Fibroblast of mammary gland (primary cell): ENCODE results near the gene DOK1.

Experiments used
- DNase-seq: peaks from one replicate; pipeline ENCODE4 v3.0.0-alpha.2; 2010; ENCODE audit warnings: low read depth
- H3K4me3 ChIP-seq: 2 replicates; pipeline ENCODE4 v1.5.1; 2011; ENCODE audit warnings: low read depth, mild to moderate bottlenecking, low read length, moderate library complexity; ENCODE audit not compliant: control insufficient read depth
- TF ChIP-seq, protein P1 (sequence below): conservative IDR thresholded peaks from 2 replicates; pipeline ENCODE4 v1.5.1; 2011; ENCODE audit warnings: low read depth, low read length, inconsistent platforms; ENCODE audit not compliant: control insufficient read depth, insufficient read depth

Gene DOK1

DNA sequence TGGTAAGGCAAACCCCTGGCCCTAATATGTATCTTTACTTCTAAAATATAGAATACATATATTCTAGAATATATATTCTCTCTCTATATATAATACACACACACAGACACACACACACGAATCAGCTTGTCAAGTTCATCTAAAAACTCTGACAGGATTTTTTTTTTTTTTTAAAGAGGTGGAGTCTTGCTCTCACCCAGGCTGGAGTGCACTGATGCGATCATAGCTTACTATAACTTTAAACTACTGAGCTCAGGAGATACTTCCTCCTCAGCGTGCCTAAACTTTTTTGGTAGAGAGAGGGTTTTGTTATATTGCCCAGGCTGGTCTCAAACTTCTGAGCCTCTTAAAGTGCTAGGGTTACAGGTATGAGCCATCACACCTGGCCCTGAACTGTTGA, 45.2 kb downstream of the DOK1 start:
- DNase-seq, result no peak
- TF ChIP-seq, protein P1, sequence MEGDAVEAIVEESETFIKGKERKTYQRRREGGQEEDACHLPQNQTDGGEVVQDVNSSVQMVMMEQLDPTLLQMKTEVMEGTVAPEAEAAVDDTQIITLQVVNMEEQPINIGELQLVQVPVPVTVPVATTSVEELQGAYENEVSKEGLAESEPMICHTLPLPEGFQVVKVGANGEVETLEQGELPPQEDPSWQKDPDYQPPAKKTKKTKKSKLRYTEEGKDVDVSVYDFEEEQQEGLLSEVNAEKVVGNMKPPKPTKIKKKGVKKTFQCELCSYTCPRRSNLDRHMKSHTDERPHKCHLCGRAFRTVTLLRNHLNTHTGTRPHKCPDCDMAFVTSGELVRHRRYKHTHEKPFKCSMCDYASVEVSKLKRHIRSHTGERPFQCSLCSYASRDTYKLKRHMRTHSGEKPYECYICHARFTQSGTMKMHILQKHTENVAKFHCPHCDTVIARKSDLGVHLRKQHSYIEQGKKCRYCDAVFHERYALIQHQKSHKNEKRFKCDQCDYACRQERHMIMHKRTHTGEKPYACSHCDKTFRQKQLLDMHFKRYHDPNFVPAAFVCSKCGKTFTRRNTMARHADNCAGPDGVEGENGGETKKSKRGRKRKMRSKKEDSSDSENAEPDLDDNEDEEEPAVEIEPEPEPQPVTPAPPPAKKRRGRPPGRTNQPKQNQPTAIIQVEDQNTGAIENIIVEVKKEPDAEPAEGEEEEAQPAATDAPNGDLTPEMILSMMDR, result no peak
- no peak overlapping the region for H3K4me3 ChIP-seq

DNA sequence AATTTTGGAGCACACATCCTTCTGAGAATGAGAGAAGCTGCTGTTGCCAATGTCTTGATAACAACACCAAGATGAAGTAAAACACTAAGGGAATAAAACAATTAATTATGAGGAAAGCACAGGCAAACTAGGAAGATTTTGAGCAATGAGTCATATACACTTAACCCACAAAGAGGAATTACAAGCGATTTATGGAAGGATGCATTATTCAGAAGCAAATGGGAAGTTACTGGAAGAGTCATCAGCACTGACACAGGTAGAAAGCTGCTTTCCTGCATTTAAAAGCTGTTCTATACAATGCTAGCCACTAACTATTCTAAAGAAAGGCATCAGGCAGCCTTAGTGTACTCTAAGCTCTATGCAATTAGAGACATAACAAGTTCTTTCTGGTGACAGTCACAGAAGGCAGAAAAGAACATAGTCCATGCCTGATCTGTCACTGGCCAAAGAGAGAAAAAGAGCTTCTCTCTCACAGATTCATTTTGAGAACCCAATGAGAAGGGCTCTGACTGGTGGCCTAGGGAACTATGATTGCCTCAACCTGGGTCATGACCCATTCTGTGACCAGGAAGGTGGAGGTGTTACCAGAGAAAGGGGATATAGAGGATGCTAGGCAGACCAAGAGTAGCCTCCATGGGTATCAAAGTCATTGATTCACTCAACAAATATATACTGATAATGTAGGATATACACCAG, 48.2 kb downstream of the DOK1 start:
- peak; percentile 75 for DNase-seq
- no peak overlapping the region for H3K4me3 ChIP-seq
- TF ChIP-seq, protein P1, result no peak

GRCh38 chr2:74603282-74604000, 48.9 kb downstream of the DOK1 start:
- DNase-seq, result no peak
- TF ChIP-seq, protein P1, result no peak
- H3K4me3 ChIP-seq, result no peak overlapping the region

DNA sequence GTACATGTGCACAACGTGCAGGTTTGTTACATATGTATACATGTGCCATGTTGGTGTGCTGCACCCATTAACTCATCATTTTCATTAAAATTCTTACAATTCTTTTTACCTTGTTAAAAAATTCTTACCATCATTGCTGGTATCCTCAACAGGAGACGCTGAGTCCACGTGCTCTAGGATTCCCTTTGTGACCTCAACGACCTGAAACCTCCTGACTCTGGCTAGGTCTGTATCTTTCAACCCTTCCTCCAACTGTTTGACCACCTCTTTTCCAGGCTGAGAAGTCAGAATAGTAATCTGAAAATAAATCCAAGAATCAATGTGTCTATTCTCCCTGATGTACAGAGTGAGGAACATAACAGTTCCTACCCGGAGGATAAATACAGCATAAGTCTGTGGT, 52.4 kb downstream of the DOK1 start:
- no peak for DNase-seq
- TF ChIP-seq, protein P1, result no peak
- H3K4me3 ChIP-seq, result no peak overlapping the region
